Esophagus muscularis mucosa (tissue), 4 donors: ENCODE results near the gene TRMU. TPM values are rescaled to one million over a fixed set of nuclear protein-coding genes. Genes with fewer than 3 reads are reported as not detected.

Experiments
- DNase-seq: peaks from one replicate; pipeline ENCODE4 v3.0.0-alpha.2; 2017; ENCODE audit errors: extremely low spot score
- H3K27ac ChIP-seq, 4 donors: fragments of 200-600 bp; sonication (generic); replicated peaks in 1 of 4; 1 replicate in 3 of 4; 2 replicates in 1 of 4; pipeline ENCODE4 v1.5.1; 2016 to 2019; ENCODE audit warnings: mild to moderate bottlenecking in 1 of 4
- H3K27me3 ChIP-seq, 4 donors: fragments of 200-600 bp; sonication (generic); one replicate each; pipeline versions ENCODE4 v1.5.1 to v1.6.0; 2016 to 2019
- H3K36me3 ChIP-seq, 4 donors: fragments of 200-600 bp; sonication (generic); one replicate each; pipeline ENCODE4 v1.5.1; 2016 to 2019
- H3K4me1 ChIP-seq, 4 donors: fragments of 200-600 bp; sonication (generic); one replicate each; pipeline ENCODE4 v1.5.1; 2016 to 2019
- H3K4me3 ChIP-seq, 4 donors: fragments of 200-600 bp; sonication (generic); 1 replicate in 2 of 4; 2 replicates in 2 of 4; pipeline ENCODE4 v1.5.1; 2016 to 2019; ENCODE audit warnings: mild to moderate bottlenecking in 4 of 4, moderate library complexity in 1 of 4
- H3K9me3 ChIP-seq, 4 donors: fragments of 200-600 bp; sonication (generic); 1 replicate in 3 of 4; 2 replicates in 1 of 4; pipeline ENCODE4 v1.5.1; 2016 to 2019
- CTCF ChIP-seq, 3 experiments: fragments of 200-600 bp in 2 of 3; fragments of 450-650 bp in 1 of 3; sonication (generic) in 2 of 3; IDR thresholded peaks; one replicate each; pipeline ENCODE4 v1.5.1; 2017 to 2019; ENCODE audit warnings: antibody characterized with exemption in 3 of 3, mild to moderate bottlenecking in 2 of 3, moderate library complexity in 1 of 3
- EP300 ChIP-seq: sonication (generic); formaldehyde crosslinking; IDR thresholded peaks from one replicate; pipeline ENCODE4 v1.6.1; 2017; ENCODE audit warnings: antibody characterized with exemption
- POLR2A ChIP-seq: fragments of 450-650 bp; IDR thresholded peaks from one replicate; pipeline ENCODE4 v1.6.1; 2017; ENCODE audit warnings: antibody characterized with exemption, moderate library complexity, mild to moderate bottlenecking, low read depth
- POLR2AphosphoS5 ChIP-seq, 2 donors: sonication (generic); formaldehyde crosslinking; IDR thresholded peaks; one replicate each; pipeline ENCODE4 v1.6.1; 2017; ENCODE audit warnings: antibody characterized with exemption in 2 of 2
- WGBS: methylation state at CpG from one replicate; pipeline ENCODE4 v1.1.5; 2018; 5-methylcytosine and 5-hydroxymethylcytosine counted together
- intact Hi-C: fragments of 100-400 bp; cut with DNase I; formaldehyde crosslinking; loops from one replicate; pipeline ENCODE4 v1.15.1; 2023
- total RNA-seq, 4 donors: library from RNA; depleted of rRNA; stranded (reverse); fragments of >200 nt; gene quantifications; one replicate each; pipeline versions ENCODE4 v1.1.0 to v1.2.1, GENCODE V29; 2016

Gene TRMU
- total RNA-seq, 4 donors from 2014 or later: 18.1 to 23.6 (median 20.6) TPM

- H3K9me3 ChIP-seq: no peaks in the 10 kb centered on the region
- H3K36me3 ChIP-seq: peaks cover 50 to 90% (median 85%) of the 10 kb centered on the region in 4 donors
- TF ChIP-seq POLR2AphosphoS5 (IDR thresholded peaks at IDR 0.05) (no peak), POLR2A (no peak), EP300 (no peak), CTCF (IDR thresholded peaks at IDR 0.05) (no peak)
- no peaks in the 10 kb centered on the region for H3K27me3 ChIP-seq
- H3K27ac ChIP-seq: no peak overlapping the region
- DNase-seq: no peak
- no peak overlapping the region for H3K4me3 ChIP-seq
- intact Hi-C loops: no loop called here
- 80% methylated on average over 16 of the region's 21 CpGs for WGBS
- peaks cover 0 to 32% (median 10%) of the 10 kb centered on the region in 4 donors for H3K4me1 ChIP-seq
Observed at GRCh38 chr22:46354176-46354992, 18.9 kb downstream of the TRMU start.

GRCh38 chr22:46354993-46355305 lies 19.4 kb downstream of the TRMU start:
- WGBS: 78% methylated on average over 3 of the region's 7 CpGs
- no peak for DNase-seq
- no peak overlapping the region for H3K4me3 ChIP-seq
- peaks cover 0 to 28% (median 9%) of the 10 kb centered on the region in 4 donors for H3K4me1 ChIP-seq
- no peaks in the 10 kb centered on the region for H3K9me3 ChIP-seq
- TF ChIP-seq CTCF (IDR thresholded peaks at IDR 0.05): no peak
- TF ChIP-seq POLR2A: no peak
- no peak for TF ChIP-seq POLR2AphosphoS5 (IDR thresholded peaks at IDR 0.05)
- no peak for TF ChIP-seq EP300
- intact Hi-C loops: no loop called here
- peaks cover 50 to 87% (median 80%) of the 10 kb centered on the region in 4 donors for H3K36me3 ChIP-seq
- no peak overlapping the region for H3K27ac ChIP-seq
- H3K27me3 ChIP-seq: no peaks in the 10 kb centered on the region

GRCh38 chr22:46355369-46355995 lies 20.0 kb downstream of the TRMU start:
- Histone ChIP-seq H3K27me3 (no peaks in the 10 kb centered on the region), H3K4me3 (no peak overlapping the region), H3K4me1 (peaks cover 0 to 23% (median 6%) of the 10 kb centered on the region in 4 donors), H3K27ac (no peak overlapping the region), H3K36me3 (peaks cover 46 to 82% (median 75%) of the 10 kb centered on the region in 4 donors), H3K9me3 (no peaks in the 10 kb centered on the region)
- DNase-seq: no peak
- peak; percentile 55 to 75 (median 58) for TF ChIP-seq CTCF (IDR thresholded peaks at IDR 0.05)
- TF ChIP-seq POLR2A: no peak
- no peak for TF ChIP-seq POLR2AphosphoS5 (IDR thresholded peaks at IDR 0.05)
- TF ChIP-seq EP300: no peak
- 74% methylated on average over 9 of the region's 22 CpGs for WGBS
- intact Hi-C loops: no loop called here

- Histone ChIP-seq H3K9me3 (no peaks in the 10 kb centered on the region), H3K27me3 (no peaks in the 10 kb centered on the region), H3K36me3 (peaks cover 40 to 76% (median 69%) of the 10 kb centered on the region in 4 donors), H3K27ac (no peak overlapping the region), H3K4me1 (peaks cover 0 to 20% (median 2%) of the 10 kb centered on the region in 4 donors), H3K4me3 (no peak overlapping the region)
- WGBS: 98% methylated on average over 8 of the region's 12 CpGs
- no peak for DNase-seq
- intact Hi-C loops: no loop called here
- TF ChIP-seq POLR2A (no peak), EP300 (no peak), POLR2AphosphoS5 (IDR thresholded peaks at IDR 0.05) (no peak), CTCF (IDR thresholded peaks at IDR 0.05) (no peak)
Observed at GRCh38 chr22:46355996-46356471, 20.5 kb downstream of the TRMU start.
